A673 (cell line): ENCODE data around the gene CARD9.

Experiments
- CTCF ChIP-seq: fragments of 300-800, 200-600 bp; sonication (generic); conservative IDR thresholded peaks from 2 replicates; pipeline ENCODE4 v1.5.1; 2017; ENCODE audit warnings: low read depth, mild to moderate bottlenecking, antibody characterized with exemption, low read length, moderate library complexity, mixed read lengths
- EZH2 ChIP-seq: fragments of 200-600 bp; sonication (generic); IDR thresholded peaks from 2 replicates; pipeline ENCODE4 v1.6.1; 2017; ENCODE audit warnings: borderline replicate concordance, low read depth, mild to moderate bottlenecking, mixed read lengths, antibody characterized with exemption, low read length; ENCODE audit not compliant: poor library complexity, severe bottlenecking

DNA sequence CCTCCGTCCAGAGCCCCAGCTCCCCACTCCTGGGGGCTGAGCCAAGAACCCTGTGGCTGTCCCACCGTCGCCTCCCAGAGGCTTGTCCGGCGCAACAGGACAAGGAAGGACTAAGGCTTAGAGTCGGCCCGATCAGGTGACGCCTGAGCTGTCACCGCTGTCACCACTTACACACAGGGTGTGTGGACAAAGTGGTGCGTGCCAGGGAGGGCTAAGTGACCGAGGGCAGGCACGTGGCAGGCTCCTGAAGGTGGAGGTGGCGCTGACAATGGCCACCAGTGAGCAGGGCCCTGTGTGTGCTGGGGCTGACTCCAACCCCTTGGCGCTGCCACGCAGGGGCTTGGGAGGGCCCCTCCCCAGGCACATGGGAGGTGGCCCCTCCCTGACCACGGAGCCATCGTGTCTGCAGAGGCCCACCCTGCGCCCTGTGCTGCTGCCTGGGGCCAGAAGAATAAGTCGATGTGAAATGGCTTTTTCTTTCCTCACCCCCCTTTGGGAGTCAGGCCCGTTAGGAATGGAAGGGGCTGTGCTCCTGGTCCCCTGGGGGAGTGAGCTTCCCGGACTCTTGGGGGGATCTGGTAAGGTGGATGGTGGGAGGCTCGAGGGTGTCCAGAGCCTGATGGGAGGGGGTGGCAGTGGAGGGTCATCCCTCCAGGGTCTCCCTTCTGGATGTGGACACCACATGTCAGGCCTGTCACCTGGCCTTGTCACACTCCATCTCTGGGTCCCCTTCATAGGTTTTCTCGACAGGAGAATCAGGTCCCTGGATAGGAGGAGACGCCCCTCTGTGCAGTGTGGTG lies 48.8 kb downstream of the CARD9 start:
- TF ChIP-seq CTCF = no peak
- TF ChIP-seq EZH2 = no peak
